Left ventricle myocardium superior (tissue), 1 donor: ENCODE results near the gene CELA2A. TPM values are rescaled to one million over a fixed set of nuclear protein-coding genes. Genes with fewer than 3 reads are reported as not detected.
A peak's percentile ranks its signal among the peaks of the same experiment; 100 is the strongest.

Source experiments
- ATAC-seq: fragments of 200-7000 bp; cut with Tn5 transposase; one replicate; pipeline ENCODE4 v1.9.1; 2020; ENCODE audit warnings: mild to moderate bottlenecking, moderate library complexity
- DNase-seq: peaks from one replicate; pipeline ENCODE4 v3.0.0-alpha.2; 2020
- intact Hi-C: fragments of 100-400 bp; cut with micrococcal nuclease; formaldehyde crosslinking; loops from one replicate; pipeline ENCODE4 v1.11.0; 2022
- long read RNA-seq: library from polyadenylated mRNA; unstranded; transcript quantifications from one replicate; pipeline ENCODE4 v2.0.0, GENCODE V29; 2021
- total RNA-seq: library from RNA; stranded (reverse); fragmentation: NEBNext Ultra II Directional; extraction: Animal tissue kit (Norgen Biotek cat#: 25700); gene quantifications from one replicate; pipeline ENCODE4 v1.2.1, GENCODE V29; 2021
- donor health status: DM: no; HTN: yes; CAD: no; lungs with severe emphysema.

Gene CELA2A
- not detected for total RNA-seq
- long read RNA-seq, result 0 reads

DNA sequence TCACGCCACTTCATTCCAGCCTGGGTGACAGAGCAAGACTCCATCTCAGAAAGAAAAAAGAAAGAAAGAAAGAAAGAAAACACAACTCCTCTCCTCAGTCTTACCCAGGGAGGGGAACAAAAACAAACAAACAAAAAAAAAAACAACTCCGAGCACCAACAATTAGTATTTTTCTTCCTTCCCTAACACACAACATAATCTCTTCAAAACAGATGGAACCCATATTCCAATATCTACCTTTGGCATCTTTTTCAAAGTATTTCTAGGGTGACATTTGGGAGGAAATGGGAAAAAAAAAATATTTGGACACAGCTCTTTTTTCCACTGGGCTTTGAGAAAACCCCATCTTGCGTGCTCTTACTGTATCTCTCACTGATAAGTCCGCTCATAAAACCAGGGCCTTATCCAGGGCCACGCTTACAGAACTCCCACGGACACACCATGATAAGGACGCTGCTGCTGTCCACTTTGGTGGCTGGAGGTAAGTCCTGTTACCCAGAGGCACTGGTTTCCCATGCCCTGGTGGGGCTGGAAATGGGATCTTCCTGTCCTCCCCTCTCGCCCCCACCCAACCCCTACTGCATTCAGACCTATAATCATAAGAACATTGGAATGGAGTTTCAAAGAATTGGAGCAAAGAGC lies at the start of gene CELA2A:
TSS of gene CELA2A (plus strand) at position 420 of the 642 bp plus-strand sequence. CDS start at position 442, 22 bp downstream.
- DNase-seq, result no peak
- no peak for ATAC-seq
- intact Hi-C loops, result no loop called here

DNA sequence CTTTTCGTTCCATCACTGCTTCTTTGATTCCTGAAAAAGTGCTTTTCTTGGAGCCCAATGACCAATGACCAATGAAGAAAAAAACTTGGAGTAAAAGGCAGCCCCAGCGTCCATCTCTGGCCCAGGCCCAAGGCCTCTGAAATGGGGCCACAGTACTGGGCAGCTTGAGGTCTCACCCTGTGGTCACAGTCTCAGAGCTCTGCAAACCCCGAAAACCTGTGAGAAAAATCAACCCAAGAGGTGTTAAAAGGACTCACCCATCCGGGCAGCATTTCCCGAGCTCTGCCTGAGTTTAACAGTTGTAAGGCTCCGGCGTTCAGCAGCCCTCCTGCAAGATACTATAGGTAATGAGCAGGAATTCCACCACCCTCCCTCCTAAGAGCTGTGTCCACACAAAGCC lies 49.0 kb upstream of the CELA2A start:
- ATAC-seq (no peak), DNase-seq (no peak)
- intact Hi-C loops, result no loop called here

DNA sequence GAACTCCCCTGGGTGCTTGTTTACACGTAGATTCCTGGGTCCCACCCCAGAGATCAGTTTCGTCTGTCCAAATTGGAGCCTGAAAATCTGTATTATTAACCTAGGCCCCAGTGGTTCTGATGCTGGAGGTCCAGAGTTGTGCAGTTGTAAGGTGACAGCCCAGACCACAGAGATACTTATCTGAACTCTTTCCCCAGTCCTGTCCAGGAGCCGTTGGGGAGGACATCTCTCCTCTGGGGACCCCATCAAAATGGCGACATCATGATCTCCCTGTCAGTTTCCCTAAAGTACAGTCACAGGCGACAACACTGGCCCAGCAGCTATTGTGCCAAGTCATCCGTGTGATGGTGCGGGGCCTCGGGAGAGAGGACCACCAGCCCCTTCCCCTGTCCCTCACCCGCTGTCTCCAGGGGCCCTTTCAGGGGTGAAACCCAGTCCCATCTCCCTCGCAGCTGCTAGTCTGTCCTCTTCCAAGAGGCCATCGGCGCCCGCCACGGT lies 47.6 kb upstream of the CELA2A start:
- no peak for DNase-seq
- ATAC-seq, result no peak
- intact Hi-C loops, result no loop called here

DNA sequence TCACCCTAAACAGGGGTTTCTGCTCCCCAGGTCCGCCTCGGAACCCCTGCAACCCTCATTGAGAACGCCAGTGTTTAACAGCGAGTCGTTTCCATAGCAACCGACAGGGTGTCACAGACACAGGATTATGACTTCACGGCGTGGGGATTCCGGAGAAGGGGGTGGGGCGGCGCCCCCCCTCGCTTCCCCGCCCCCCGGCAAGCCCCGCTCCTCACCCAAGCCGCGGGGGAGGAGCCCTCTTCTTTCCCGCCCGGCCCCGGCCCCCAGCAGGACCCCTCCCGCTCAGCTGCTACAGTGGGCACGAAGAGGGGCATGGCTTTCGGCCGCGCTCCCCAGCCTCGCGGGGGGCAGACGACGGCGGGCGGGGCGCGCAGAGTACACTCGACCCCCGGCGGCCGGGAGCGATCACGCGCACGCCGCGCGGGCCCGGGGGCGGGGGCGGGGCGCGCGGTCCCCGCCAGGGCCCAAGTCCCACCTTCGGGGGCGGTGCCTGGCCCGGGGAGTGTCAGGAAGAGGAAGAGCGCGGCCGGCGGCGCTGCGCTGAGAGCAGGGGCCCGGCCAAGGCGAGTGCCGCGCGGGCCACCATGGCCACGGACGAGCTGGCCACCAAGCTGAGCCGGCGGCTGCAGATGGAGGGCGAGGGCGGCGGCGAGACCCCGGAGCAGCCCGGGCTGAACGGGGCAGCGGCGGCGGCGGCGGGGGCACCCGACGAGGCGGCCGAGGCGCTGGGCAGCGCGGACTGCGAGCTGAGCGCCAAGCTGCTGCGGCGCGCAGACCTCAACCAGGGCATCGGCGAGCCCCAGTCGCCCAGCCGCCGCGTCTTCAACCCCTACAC lies 46.9 kb upstream of the CELA2A start, which contains the start of gene EFHD2:
TSS of gene EFHD2 (plus strand) at position 501 of the 835 bp plus-strand sequence. CDS start at position 585, 84 bp downstream.
- DNase-seq, result peak; percentile 93
- intact Hi-C loops, result no loop called here
- peak; percentile 89 for ATAC-seq

DNA sequence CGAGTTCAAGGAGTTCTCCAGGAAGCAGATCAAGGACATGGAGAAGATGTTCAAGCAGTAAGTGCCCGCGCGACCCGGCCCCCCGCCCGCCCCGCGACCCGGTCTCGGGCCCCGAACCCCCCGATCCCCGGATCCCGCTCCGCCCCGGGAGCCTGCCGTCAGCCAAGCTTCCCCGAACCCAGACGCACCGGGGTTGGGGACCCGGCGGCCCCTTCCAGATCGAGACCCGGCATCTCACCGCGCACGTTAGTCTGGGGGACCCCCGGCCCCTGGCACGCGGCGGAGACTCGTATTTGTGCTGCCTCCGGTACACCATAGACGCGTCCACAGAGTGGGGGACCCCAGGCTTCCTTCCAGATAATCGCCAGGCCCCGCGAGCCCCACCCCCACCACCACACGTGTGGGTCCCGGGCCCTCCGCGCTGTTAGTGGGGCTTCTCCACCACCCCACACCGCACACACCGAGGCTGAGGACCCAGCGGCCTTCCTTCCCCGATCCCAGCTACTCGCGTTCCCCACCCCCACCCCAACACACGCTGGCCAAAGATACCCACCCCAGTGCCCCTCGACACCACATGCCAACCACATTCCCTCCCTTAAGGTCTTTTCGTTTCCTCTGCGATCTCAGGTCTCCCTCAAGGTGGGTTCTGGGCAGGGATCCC lies 46.2 kb upstream of the CELA2A start:
- no peak for DNase-seq
- intact Hi-C loops, result no loop called here
- no peak for ATAC-seq

DNA sequence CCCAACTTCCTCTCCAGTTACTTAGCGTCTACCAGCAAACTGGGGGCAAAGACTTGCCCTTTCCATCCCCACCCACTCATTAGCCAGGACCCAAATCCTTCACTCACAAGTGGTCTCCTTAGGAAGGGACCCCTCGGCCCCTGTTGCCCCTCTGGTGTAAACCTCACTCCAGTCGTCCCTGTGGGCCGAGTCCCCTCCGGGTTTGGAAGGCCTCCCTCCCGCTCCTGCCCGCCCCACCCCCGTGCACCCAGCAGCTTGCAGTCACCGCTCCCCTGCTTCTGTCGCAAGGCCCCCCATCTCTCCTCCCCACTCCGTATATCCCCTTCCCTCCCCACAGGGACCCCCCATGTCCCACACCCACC lies 45.7 kb upstream of the CELA2A start:
- DNase-seq, result no peak
- intact Hi-C loops, result no loop called here
- no peak for ATAC-seq

DNA sequence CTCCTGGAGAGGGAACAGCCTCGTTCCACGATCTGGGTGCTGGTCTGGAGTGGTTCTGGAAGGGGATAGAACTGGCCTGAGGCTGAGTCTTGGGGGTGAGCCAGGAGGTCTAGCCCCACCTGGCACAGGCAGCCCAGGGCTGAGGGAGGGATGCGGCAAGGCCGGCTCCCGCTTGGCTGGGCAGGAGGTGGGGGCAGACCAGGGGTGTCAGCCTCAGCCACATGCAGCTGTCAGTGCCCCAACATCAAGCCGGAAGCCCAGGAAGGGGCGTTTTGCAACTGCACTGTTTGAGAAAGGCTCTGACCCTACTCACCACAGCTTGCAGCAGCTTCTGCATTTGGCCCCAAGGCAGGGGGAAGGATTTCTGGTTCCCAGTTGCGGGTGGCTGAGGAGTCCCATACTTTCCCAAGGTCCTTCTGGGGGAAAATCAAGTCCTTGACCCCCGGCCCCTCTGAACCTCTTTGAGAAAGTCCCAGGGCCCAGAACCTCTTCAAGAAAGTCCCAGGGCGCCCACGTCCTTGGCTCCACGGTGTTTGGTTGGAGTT lies 44.9 kb upstream of the CELA2A start:
- peak; percentile 69 for DNase-seq
- peak; percentile 10 for ATAC-seq

DNA sequence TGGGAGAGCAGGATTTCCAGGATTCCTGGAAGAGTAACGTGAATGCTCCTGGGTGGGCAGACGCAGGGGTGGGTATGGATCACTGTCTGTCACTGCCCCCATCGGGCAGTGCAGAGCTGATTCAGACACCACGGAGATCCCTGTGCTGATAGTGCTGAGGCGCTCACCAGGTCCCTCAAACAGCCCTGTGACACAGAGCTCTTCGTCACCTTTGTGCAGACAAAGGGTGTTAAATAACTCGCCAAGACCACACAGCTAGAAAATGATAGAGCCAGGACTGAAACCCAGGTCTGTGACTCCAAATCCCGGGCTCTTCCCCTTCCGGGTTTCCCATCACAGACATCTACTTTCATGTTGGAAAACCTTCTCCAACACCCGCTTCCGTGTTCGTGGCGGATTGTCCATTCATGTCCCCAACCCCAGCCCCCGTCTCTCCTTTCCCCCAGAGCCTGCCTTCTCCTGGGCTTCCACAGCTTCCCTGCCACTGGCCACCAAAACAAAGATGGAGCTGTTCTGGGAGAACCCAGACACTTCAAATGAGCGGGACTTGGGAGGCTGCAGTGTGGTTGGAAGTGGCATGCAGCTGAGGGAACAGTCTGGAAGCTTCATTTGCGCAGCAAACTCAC lies 44.2 kb upstream of the CELA2A start:
- DNase-seq, result no peak
- no peak for ATAC-seq
- intact Hi-C loops, result no loop called here

More for the DNA sequence above, 44.9 kb upstream of the CELA2A start:
- intact Hi-C loops, result no loop called here

DNA sequence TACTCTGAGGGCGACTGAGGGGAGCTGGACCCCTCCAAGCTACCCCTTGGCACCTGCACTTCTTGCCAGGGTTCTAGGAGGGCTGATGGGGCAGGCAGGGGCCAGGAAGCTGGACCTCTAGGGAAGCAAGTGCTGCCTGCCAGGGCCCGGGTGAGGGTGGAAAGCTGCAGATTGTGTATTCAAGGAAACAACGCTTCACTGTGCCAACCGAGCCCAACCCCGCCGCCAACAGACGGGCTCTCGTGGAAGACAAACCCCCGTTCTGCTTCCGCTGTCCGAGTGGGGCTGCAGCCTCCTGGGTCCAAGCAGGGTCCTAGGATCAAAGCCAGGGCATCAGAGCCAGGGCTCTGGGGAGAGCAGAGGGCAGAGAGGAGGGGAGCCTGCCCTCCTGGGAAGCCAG lies 43.7 kb upstream of the CELA2A start:
- no peak for ATAC-seq
- intact Hi-C loops, result no loop called here
- DNase-seq, result no peak

DNA sequence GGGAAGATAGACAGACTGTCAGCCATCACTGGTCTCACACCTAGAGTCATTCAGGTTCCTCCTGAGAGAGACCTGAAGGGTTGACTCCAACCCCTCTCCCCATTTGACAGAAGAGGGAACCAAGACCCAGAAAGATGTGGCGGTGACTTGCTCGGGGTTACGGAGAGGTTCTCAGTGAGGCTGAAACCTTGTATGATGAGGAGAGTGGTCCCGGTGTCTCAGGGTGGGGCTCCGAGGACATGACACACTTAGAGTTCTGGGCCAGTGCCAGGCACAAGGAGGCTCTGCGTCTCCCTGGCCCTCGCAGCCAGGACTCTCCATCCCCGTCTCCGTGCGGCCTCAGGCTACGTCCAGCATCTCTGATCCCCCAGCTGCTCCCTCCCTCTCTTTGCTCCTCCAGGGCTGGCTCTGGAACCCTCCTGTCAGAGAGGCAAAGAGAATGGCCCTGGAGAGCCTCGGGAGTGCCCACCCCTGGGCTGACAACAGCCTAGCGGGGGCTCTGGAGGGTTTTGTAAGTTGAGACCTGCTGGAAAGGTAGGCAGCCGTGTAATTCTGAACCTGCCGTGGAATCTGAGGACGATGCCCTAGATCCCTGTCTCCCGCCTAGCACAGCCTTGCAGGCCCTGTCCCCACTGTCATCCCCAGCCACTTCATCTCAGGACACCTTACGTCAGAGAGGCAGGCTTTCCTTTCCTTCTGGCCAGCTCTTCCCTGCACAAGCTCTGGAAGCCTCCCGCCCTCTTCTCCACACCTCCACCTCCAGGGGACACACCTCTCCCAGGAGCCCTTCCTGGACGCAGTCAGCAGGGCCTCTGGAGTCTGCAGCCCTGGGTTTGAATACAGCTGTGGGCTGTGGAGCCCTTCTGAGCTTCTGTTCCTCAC lies 42.7 kb upstream of the CELA2A start:
- ATAC-seq, result peak; percentile 9
- DNase-seq, result no peak
- intact Hi-C loops, result no loop called here

DNA sequence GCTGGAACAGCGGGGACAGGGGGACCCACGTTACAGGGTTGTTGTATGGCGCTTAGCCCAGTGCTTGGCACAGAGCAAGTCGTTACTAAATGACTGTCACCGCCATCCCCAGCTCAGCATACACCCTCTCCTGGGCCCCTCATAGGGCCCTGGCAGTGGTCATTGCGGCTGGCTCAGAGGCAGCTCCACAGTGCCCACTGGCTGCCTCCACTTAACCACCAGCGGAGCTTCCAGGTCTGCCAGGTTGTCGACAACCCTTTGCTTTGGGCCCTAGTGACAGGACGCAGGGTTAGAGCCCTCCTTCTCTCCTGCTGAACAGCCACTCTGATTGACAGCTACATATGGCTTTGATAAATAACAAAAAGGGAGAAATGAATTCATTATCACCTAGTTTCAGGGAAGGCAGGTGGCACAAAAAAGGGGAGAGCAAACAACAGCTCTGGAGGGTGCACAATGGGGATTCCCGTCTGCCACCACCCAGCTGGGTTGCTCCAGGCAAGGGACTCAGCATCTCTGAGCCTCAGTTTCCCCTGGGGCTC lies 42.0 kb upstream of the CELA2A start:
- peak; percentile 44 for DNase-seq
- intact Hi-C loops, result no loop called here
- peak; percentile 30 for ATAC-seq

DNA sequence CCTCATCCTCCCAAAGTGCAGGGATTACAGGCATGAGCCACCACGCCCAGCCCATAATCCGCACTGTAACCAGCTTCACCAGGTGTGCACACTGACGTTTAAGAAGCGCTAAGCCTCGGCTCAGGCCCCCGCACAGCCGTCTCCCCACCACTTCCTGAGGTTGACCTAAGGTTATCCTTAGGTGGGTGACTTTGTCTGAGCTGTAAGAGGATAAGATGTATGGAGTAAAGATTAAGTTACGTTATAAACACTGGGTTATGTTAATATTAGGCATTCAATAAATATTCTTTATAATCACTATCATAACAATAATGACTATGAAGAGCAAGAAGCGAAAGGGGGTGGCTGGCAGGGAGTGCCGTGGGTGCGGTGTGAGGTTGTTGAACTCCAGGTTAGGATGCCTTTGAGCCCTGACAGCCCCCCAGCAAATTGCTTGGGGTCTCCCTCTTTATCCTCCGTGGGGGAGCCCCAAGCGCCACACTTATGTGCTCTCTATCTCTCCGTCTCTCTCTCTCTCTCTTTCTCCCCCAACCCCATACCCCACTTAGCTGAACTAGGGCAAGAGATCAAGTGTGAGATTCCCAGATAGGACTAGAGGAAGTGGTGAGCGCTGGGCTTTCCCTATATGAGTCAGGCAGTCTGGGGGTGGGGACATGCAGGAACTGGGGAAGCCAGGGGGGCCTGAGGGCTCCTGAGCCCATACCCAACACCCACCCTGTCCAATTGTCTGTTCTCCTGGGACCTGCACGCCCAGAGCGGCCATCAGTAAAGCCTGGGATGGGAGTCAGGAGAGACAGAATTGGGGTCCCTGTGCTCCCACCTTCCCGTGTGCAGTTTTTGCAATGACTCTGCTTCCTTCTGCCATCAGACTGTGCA lies 39.2 kb upstream of the CELA2A start:
- peak; percentile 48 for DNase-seq
- intact Hi-C loops, result no loop called here
- ATAC-seq, result peak; percentile 15

DNA sequence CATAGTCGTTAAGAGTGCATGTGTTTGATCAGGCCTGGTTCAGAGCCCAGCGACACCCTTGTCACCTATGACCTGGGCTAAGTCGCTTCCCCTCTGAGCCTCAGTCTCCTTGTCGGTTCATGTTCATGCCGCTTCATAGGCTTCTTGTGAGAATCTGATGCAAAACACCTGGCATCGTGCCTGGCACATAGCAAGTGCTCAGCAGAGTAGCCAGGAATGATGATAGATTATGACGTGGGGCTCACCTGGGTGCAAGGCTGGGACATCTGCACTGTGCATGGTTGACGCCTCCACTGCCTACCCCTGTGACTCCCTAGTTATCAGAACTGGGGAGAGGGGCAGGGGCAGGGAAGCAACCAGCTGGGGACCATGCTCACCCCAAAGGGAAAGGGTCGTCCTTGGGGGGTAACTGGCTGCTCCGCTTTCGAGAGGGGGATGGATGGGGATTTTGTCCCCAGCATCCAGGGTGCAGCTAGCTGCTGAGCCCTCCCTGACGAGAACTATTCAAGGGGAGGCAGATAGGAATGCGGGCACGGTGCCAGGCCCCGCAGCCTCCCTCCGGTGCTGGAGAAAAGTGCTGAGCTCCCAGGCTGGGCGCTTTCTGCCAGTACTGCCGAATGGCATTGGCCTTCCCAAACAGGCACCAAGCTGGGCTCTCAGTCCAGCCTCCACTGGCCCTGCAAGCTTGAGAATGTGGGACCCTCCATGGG lies 37.6 kb upstream of the CELA2A start:
- DNase-seq (peak; percentile 46), ATAC-seq (no peak)
- intact Hi-C loops, result no loop called here

DNA sequence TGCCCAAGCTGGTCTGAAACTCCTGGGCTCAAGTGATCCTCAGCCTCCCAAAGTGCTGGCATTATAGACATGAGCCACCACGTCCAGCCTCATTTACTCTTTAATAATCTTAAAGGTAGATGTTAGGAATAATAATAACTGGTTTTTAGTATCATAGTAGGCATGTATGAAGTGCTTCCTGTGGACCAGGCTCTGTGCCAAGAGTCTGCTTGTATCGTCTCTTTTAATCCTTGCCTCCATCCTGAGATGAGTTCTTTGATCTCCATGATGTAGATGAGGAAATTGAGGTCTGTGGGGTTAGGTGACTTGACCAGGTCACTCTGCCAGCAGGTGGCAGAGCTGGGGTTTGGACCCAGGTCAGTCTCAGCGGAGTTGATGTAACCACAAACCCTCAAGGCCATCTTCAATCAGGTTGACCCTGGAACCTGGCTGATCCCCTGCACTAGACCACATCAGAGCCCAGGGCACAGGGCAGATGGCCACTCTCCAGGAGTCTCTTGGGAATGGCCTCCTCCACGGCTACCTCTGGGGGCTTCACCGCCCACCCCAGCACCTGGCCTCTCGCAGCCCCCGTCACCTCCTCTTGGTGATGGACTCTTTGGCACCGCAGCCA lies 35.6 kb upstream of the CELA2A start:
- intact Hi-C loops, result no loop called here
- DNase-seq (no peak), ATAC-seq (no peak)

DNA sequence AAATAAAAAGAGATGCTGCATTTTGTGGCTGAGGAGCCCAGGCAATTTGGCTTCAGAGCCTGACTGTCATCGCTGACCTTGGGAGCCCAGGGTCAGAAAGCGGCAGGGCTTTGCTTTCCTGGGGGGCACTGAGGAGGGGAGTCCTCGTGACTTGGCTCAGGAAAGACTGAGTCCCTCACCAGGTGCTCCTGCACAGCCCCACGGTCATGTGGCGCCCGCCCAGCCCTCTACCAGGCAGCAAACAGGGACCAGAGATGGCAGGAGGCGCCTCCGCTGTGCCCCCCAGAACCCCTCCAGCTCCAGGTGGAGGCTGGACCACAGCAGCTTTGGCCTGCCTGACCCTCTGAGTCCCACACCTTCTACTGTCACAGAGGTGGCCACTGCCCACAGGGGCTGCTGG lies 33.7 kb upstream of the CELA2A start:
- ATAC-seq, result no peak
- intact Hi-C loops, result no loop called here
- no peak for DNase-seq
